Central memory CD8-positive, alpha-beta T cell (primary cell): ENCODE results near the gene POLDIP3.
A peak's percentile ranks its signal among the peaks of the same experiment; 100 is the strongest.
"Not testable (repeated sequence)": the region's sequence is repeated elsewhere in the genome, so short reads cannot be mapped to it uniquely, and the experiment has no call there.

ENCODE experiments used
- ATAC-seq: fragments of 150-1000 bp; cut with Tn5 transposase; replicated peaks from 2 replicates; pipeline ENCODE4 v1.10.0; 2022; ENCODE audit warnings: mild to moderate bottlenecking, moderate FRiP score, moderate number of reproducible peaks; ENCODE audit not compliant: poor library complexity, severe bottlenecking; ENCODE audit errors: extremely low read depth
- DNase-seq, 2 donors: peaks; one replicate each; pipeline ENCODE4 v3.0.0; 2021; ENCODE audit warnings: low spot score in 2 of 2
- H3K27ac Mint-ChIP-seq: one replicate; pipeline ENCODE4 v1.8.0; 2022; ENCODE audit warnings: low read depth, mild to moderate bottlenecking, moderate library complexity, mixed read lengths
- H3K27me3 Mint-ChIP-seq: one replicate; pipeline ENCODE4 v1.8.0; 2022; ENCODE audit warnings: mixed read lengths
- H3K36me3 Mint-ChIP-seq: one replicate; pipeline ENCODE4 v1.8.0; 2022; ENCODE audit warnings: mild to moderate bottlenecking, moderate library complexity, mixed read lengths; ENCODE audit not compliant: insufficient read depth
- H3K4me1 Mint-ChIP-seq: one replicate; pipeline ENCODE4 v1.8.0; 2022; ENCODE audit warnings: mixed read lengths
- H3K4me3 Mint-ChIP-seq: one replicate; pipeline ENCODE4 v1.8.0; 2022; ENCODE audit warnings: mild to moderate bottlenecking, moderate library complexity, mixed read lengths
- H3K9me3 Mint-ChIP-seq: one replicate; pipeline ENCODE4 v1.8.0; 2022; ENCODE audit warnings: mixed read lengths

Gene POLDIP3

DNA sequence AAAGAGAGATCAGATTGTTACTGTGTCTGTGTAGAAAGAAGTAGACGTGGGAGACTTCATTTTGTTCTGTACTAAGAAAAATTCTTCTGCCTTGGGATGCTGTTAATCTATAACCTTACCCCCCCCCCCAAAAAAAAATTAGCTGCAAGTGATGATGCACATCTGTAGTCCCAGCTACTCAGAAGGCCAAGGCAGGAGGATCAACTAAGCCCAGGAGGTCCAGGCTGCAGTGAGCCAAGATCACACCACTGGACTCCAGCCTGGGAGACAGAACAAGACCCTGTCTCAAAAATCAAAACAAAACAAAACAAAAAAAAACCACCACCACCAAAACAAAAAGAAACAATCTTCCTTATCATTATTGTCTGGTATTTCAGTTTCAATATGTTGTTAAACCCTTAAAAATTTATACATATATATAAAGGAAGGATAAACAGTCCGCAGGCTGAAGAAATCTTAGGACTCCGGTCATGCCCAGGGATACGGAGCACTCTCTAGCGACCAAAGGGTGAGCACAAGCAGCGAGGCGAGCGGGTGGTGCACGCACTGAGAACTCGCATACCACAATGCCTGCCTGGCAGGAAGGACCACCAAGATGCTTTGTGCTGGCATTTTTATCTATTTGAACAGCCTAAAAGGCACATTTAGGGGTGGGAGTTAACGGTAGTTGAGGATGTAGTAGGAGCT lies 6.4 kb downstream of the POLDIP3 start:
- H3K36me3 Mint-ChIP-seq, result peaks cover 40% of the 10 kb centered on the region
- DNase-seq, result no peak
- no peak overlapping the region for H3K4me3 Mint-ChIP-seq
- H3K4me1 Mint-ChIP-seq, result peaks cover 51% of the 10 kb centered on the region
- no peak for ATAC-seq
- no peaks in the 10 kb centered on the region for H3K9me3 Mint-ChIP-seq
- H3K27me3 Mint-ChIP-seq, result no peaks in the 10 kb centered on the region
- no peak overlapping the region for H3K27ac Mint-ChIP-seq

GRCh38 chr22:42607641-42608040 lies 7.0 kb downstream of the POLDIP3 start:
- H3K4me3 Mint-ChIP-seq, H3K9me3 Mint-ChIP-seq, H3K27me3 Mint-ChIP-seq, ATAC-seq, DNase-seq, H3K27ac Mint-ChIP-seq: not testable (repeated sequence)
- H3K36me3 Mint-ChIP-seq, result peaks cover 37% of the 10 kb centered on the region
- H3K4me1 Mint-ChIP-seq, result peaks cover 49% of the 10 kb centered on the region

GRCh38 chr22:42604403-42604802 lies 10.3 kb downstream of the POLDIP3 start:
- no peak for ATAC-seq
- no peak for DNase-seq
- Mint-ChIP-seq H3K4me1 (peaks cover 49% of the 10 kb centered on the region), H3K9me3 (no peaks in the 10 kb centered on the region), H3K27ac (peak overlapping the region; percentile 19), H3K36me3 (peaks cover 53% of the 10 kb centered on the region), H3K4me3 (no peak overlapping the region), H3K27me3 (no peaks in the 10 kb centered on the region)

- no peak overlapping the region for H3K4me3 Mint-ChIP-seq
- H3K27me3 Mint-ChIP-seq, result no peaks in the 10 kb centered on the region
- no peaks in the 10 kb centered on the region for H3K9me3 Mint-ChIP-seq
- peaks cover 49% of the 10 kb centered on the region for H3K4me1 Mint-ChIP-seq
- no peak for DNase-seq
- no peak for ATAC-seq
- H3K36me3 Mint-ChIP-seq, result peaks cover 59% of the 10 kb centered on the region
- H3K27ac Mint-ChIP-seq, result no peak overlapping the region
These were observed 11.3 kb downstream of the POLDIP3 start for GRCh38 chr22:42603427-42603826.

- no peak overlapping the region for H3K4me3 Mint-ChIP-seq
These were observed 12.2 kb downstream of the POLDIP3 start for GRCh38 chr22:42602470-42602869.

DNA sequence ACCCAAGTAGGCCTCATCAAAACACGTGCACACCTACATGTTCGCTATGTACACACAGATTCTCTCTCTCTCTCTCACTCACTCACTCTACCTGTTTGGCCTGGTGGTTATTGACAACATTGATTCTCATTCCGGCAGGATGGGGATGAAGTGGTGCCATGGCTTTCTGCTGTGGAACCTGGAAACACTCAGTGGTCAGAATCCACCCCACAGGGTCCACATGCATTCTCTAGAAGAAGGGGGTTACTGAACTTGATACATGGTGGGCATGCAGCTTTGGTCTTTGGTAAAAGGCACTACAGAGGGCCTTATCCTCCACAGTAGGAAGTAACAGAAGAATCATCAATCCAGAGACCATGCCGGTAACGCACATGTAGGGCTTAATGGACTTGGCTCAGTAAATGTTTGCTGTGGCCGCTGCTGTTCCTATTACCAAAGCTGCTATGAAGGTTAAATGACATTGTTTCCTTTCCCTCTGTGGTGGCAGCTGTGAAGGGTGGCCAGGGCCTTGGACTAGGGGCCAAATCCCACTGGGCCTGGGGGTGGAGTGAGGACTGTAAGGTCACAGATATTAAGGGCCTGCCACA lies 12.7 kb downstream of the POLDIP3 start:
- Mint-ChIP-seq H3K27me3 (no peaks in the 10 kb centered on the region), H3K27ac (no peak overlapping the region), H3K4me1 (peaks cover 49% of the 10 kb centered on the region), H3K9me3 (no peaks in the 10 kb centered on the region), H3K36me3 (peaks cover 68% of the 10 kb centered on the region), H3K4me3 (no peak overlapping the region)
- DNase-seq, result no peak
- no peak for ATAC-seq

More at GRCh38 chr22:42602470-42602869, 12.2 kb downstream of the POLDIP3 start:
- Mint-ChIP-seq H3K27me3 (no peaks in the 10 kb centered on the region), H3K4me1 (peaks cover 49% of the 10 kb centered on the region), H3K36me3 (peaks cover 65% of the 10 kb centered on the region), H3K27ac (no peak overlapping the region), H3K9me3 (no peaks in the 10 kb centered on the region)
- ATAC-seq (no peak), DNase-seq (no peak)

DNA sequence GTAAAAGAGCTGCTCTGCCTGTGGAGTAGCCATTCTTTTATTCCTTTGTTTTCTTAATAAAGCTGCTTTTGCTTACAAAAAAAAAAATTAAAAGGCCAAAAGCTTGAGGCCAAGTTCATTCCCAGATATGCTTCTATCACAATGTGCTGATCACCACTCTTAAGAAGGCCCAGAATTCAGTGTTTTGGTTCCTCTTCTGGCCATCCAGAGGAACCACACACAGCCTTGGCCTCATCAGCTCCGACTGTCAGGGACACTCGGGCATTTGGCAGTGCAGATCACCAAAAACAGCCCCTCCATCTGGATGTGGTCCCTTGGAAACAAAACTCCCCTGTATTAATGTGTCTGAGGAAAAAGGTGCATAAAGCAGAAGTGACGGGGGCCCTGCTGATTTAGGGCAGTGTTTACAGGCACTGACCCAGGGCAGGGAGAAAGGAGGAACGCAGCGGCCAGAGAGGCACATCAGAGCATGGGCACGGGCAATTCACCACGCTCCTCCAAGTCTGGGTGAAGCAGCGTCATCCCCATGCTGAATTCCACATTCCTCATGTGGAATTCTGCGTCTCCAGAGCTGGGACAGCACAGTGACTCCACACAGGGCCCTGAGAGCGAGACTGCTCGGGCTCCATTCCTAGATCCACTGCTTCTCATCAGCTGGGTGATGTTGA lies 17.7 kb downstream of the POLDIP3 start:
- ATAC-seq (no peak), DNase-seq (no peak)
- no peaks in the 10 kb centered on the region for H3K27me3 Mint-ChIP-seq
- peaks cover 79% of the 10 kb centered on the region for H3K36me3 Mint-ChIP-seq
- H3K4me3 Mint-ChIP-seq, result no peak overlapping the region
- H3K27ac Mint-ChIP-seq, result no peak overlapping the region
- no peaks in the 10 kb centered on the region for H3K9me3 Mint-ChIP-seq
- peaks cover 4% of the 10 kb centered on the region for H3K4me1 Mint-ChIP-seq

DNA sequence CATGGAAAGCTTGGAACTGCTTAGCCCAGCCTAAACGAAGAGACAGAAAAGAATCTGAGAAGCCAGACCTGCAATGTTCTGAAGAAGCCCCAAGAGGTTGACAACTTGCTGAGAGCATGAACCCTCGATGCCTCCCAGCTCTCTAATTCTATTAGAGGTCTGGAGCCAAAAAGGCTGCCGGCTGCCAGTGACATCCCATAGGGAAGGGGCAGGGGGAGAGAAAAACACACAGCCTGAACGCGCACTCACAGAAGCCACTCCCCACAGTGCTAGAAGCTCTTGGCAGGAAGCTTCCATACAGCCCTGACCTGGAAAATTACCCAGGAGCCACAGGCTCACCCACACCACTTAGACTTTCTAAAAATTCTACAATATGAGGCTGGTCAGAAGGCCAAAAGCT lies 18.3 kb downstream of the POLDIP3 start:
- H3K27ac Mint-ChIP-seq, result no peak overlapping the region
- H3K4me3 Mint-ChIP-seq, result no peak overlapping the region
- ATAC-seq, result no peak

DNA sequence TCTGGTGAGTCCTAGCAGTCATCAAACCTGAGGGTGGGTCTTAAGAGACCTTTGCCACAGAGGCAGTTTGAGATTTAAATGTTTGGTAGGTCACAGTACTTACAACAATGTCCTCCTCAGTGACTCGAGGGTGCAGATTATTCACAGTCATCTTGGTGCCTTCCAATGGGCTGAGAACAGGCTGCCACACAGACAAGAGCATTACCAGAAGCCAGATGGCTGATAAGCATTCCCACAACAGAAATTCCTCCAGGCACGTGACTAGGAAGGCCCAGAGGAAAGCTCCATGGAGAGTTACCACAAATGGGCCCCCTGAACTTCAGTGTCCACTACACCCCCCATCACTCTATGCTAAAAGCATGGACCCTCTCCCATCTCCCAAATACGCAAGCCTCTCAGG lies 19.2 kb downstream of the POLDIP3 start:
- H3K27me3 Mint-ChIP-seq, result no peaks in the 10 kb centered on the region
- no peaks in the 10 kb centered on the region for H3K9me3 Mint-ChIP-seq
- DNase-seq (no peak), ATAC-seq (no peak)
- H3K4me3 Mint-ChIP-seq, result no peak overlapping the region
- peaks cover 80% of the 10 kb centered on the region for H3K36me3 Mint-ChIP-seq
- H3K27ac Mint-ChIP-seq, result peak overlapping the region; percentile 10
- H3K4me1 Mint-ChIP-seq, result no peaks in the 10 kb centered on the region

More for the DNA sequence above, 18.3 kb downstream of the POLDIP3 start:
- no peaks in the 10 kb centered on the region for H3K27me3 Mint-ChIP-seq
- no peaks in the 10 kb centered on the region for H3K4me1 Mint-ChIP-seq
- DNase-seq, result no peak
- peaks cover 80% of the 10 kb centered on the region for H3K36me3 Mint-ChIP-seq
- no peaks in the 10 kb centered on the region for H3K9me3 Mint-ChIP-seq

GRCh38 chr22:42591987-42592386 lies 22.7 kb downstream of the POLDIP3 start:
- no peaks in the 10 kb centered on the region for H3K27me3 Mint-ChIP-seq
- H3K4me1 Mint-ChIP-seq, result no peaks in the 10 kb centered on the region
- DNase-seq (no peak), ATAC-seq (no peak)
- no peak overlapping the region for H3K4me3 Mint-ChIP-seq
- no peaks in the 10 kb centered on the region for H3K9me3 Mint-ChIP-seq
- no peak overlapping the region for H3K27ac Mint-ChIP-seq
- peaks cover 76% of the 10 kb centered on the region for H3K36me3 Mint-ChIP-seq

DNA sequence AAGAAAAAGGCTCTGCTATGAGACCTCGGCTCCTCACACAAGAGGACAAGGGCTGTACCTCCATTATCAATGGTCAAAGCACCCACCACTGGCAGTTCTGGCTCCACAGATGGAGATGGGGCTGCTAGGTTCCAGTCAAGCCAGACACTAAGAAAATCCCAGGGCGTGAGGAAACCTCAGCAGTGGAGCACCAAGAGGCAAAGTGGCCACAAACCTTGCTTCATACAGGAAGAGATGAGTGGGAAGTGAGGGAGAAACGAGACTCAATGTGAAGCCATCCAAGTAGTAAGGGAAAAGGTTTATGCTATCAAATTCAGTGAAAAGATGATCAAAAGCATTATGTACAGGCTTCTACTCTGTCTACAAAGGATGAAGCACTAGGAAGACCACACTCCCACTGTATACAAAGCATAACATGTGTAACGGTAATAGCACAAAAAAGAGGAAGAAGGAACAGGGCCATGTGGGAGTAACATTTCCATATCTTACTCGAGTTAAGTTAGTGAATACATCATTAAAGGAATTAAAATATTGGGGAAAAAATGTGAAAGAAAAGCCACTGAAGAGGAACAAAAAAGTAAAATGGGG lies 27.0 kb downstream of the POLDIP3 start:
- ATAC-seq (no peak), DNase-seq (no peak)
- H3K4me1 Mint-ChIP-seq, result peaks cover 5% of the 10 kb centered on the region
- no peak overlapping the region for H3K4me3 Mint-ChIP-seq
- no peak overlapping the region for H3K27ac Mint-ChIP-seq
- no peaks in the 10 kb centered on the region for H3K9me3 Mint-ChIP-seq
- no peaks in the 10 kb centered on the region for H3K27me3 Mint-ChIP-seq
- H3K36me3 Mint-ChIP-seq, result peaks cover 73% of the 10 kb centered on the region

- ATAC-seq (no peak), DNase-seq (no peak)
- H3K36me3 Mint-ChIP-seq, result peaks cover 66% of the 10 kb centered on the region
- H3K4me3 Mint-ChIP-seq, result no peak overlapping the region
- H3K4me1 Mint-ChIP-seq, result peaks cover 15% of the 10 kb centered on the region
- H3K27me3 Mint-ChIP-seq, result no peaks in the 10 kb centered on the region
- no peak overlapping the region for H3K27ac Mint-ChIP-seq
- no peaks in the 10 kb centered on the region for H3K9me3 Mint-ChIP-seq
These were observed 28.3 kb downstream of the POLDIP3 start for GRCh38 chr22:42586381-42586780.

GRCh38 chr22:42585096-42585495 lies 29.6 kb downstream of the POLDIP3 start:
- H3K27ac Mint-ChIP-seq, result peak overlapping the region; percentile 56
- no peak overlapping the region for H3K4me3 Mint-ChIP-seq
- no peaks in the 10 kb centered on the region for H3K9me3 Mint-ChIP-seq
- no peak for ATAC-seq
- H3K36me3 Mint-ChIP-seq, result peaks cover 61% of the 10 kb centered on the region
- H3K27me3 Mint-ChIP-seq, result no peaks in the 10 kb centered on the region
- peaks cover 23% of the 10 kb centered on the region for H3K4me1 Mint-ChIP-seq
- no peak for DNase-seq
